ENCODE results near the gene NUP58. TPM values are rescaled to one million over a fixed set of nuclear protein-coding genes. Genes with fewer than 3 reads are reported as not detected.

The NUP58 gene
- total and polyA plus RNA-seq, 9 of the 15 experiments (the other 6 are each of a cell fraction or from before 2014, with no cell fraction given): 12.5 to 98.0 (median 42.6) TPM

DNA sequence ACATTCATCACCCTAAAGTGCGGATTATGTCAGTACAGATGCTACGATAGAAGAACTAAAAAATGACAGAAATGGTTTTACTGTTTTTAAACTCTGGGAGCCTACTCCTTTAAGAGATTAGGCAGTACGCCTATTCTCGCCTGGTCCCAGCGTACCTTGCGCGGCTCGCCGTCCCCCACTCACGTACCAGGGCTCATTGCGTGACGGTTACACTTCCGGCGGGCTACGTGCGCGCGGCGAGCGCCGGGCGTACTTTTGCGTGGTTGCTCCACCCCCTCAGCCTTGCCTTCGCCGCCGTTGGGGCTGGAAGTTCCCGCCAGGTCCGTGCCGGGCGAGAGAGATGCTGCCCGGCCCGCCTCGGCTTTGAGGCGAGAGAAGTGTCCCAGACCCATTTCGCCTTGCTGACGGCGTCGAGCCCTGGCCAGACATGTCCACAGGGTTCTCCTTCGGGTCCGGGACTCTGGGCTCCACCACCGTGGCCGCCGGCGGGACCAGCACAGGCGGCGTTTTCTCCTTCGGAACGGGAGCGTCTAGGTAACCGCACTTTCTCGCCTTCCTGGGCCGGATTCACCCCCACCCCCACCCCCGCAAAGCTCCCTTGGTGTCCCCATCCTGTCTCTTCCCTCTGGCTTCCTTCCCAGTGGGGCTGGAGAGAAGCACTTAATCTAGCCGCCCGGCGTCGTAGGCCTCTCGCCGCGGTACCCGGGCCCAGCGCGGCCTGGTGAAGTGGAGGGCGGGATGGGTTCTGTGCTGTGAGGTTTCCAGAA, at the start of gene NUP58 (continued):
- TF ChIP-seq, protein P1, sequence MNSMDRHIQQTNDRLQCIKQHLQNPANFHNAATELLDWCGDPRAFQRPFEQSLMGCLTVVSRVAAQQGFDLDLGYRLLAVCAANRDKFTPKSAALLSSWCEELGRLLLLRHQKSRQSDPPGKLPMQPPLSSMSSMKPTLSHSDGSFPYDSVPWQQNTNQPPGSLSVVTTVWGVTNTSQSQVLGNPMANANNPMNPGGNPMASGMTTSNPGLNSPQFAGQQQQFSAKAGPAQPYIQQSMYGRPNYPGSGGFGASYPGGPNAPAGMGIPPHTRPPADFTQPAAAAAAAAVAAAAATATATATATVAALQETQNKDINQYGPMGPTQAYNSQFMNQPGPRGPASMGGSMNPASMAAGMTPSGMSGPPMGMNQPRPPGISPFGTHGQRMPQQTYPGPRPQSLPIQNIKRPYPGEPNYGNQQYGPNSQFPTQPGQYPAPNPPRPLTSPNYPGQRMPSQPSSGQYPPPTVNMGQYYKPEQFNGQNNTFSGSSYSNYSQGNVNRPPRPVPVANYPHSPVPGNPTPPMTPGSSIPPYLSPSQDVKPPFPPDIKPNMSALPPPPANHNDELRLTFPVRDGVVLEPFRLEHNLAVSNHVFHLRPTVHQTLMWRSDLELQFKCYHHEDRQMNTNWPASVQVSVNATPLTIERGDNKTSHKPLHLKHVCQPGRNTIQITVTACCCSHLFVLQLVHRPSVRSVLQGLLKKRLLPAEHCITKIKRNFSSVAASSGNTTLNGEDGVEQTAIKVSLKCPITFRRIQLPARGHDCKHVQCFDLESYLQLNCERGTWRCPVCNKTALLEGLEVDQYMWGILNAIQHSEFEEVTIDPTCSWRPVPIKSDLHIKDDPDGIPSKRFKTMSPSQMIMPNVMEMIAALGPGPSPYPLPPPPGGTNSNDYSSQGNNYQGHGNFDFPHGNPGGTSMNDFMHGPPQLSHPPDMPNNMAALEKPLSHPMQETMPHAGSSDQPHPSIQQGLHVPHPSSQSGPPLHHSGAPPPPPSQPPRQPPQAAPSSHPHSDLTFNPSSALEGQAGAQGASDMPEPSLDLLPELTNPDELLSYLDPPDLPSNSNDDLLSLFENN (IDR thresholded peaks at IDR 0.05; ENCODE audit: low read depth in 2 of 2, low read length in 2 of 2): no peak
- no peak for TF ChIP-seq ZKSCAN1 (IDR thresholded peaks at IDR 0.05; ENCODE audit: low read depth, low read length)
- no peak for TF ChIP-seq ZFP1 (CRISPR knock-in tag; IDR thresholded peaks at IDR 0.05)
- TF ChIP-seq DDX20 (tag; IDR thresholded peaks at IDR 0.05; ENCODE audit: low read depth): no peak
- TF ChIP-seq TAF9B (IDR thresholded peaks at IDR 0.05; ENCODE audit: partially characterized antibody): peak; percentile 57
- no peak for TF ChIP-seq NR1H2 (CRISPR knock-in tag; IDR thresholded peaks at IDR 0.05)
- peak; percentile 85 for TF ChIP-seq EP400 (IDR thresholded peaks at IDR 0.05)
- TF ChIP-seq JUN (IDR thresholded peaks at IDR 0.05; ENCODE audit: borderline replicate concordance, low read depth, low read length): peak; percentile 43; the same call in 1 of the 2 replicates
- no peak for TF ChIP-seq JUN (CRISPR knock-in tag; IDR thresholded peaks at IDR 0.05; ENCODE audit: borderline replicate concordance)
- TF ChIP-seq FOXM1 (IDR thresholded peaks at IDR 0.05; ENCODE audit: low read depth): no peak; the same call in 1 of the 2 replicates
- no peak for TF ChIP-seq FOXM1 (CRISPR knock-in tag; IDR thresholded peaks at IDR 0.05; ENCODE audit: low read depth)
- TF ChIP-seq BMI1 (IDR thresholded peaks at IDR 0.05; ENCODE audit: low read length): no peak
- peak; percentile 76 for TF ChIP-seq CREB1 (IDR thresholded peaks at IDR 0.05)
- TF ChIP-seq CREB1 (CRISPR knock-in tag; IDR thresholded peaks at IDR 0.05): peak; percentile 75
- TF ChIP-seq, protein P2, sequence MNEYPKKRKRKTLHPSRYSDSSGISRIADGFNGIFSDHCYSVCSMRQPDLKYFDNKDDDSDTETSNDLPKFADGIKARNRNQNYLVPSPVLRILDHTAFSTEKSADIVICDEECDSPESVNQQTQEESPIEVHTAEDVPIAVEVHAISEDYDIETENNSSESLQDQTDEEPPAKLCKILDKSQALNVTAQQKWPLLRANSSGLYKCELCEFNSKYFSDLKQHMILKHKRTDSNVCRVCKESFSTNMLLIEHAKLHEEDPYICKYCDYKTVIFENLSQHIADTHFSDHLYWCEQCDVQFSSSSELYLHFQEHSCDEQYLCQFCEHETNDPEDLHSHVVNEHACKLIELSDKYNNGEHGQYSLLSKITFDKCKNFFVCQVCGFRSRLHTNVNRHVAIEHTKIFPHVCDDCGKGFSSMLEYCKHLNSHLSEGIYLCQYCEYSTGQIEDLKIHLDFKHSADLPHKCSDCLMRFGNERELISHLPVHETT (CRISPR knock-in tag; conservative IDR thresholded peaks at IDR 0.05 in 1 of 2, IDR thresholded peaks at IDR 0.05 in 1 of 2): no peak; a peak in 2 of 4 replicates
- peak; percentile 98 for TF ChIP-seq RBFOX2 (IDR thresholded peaks at IDR 0.05; ENCODE audit: low read depth, low read length)
- no peak for TF ChIP-seq FOXK1 (CRISPR knock-in tag; IDR thresholded peaks at IDR 0.05; ENCODE audit: borderline replicate concordance)
- TF ChIP-seq ELF4 (CRISPR knock-in tag; IDR thresholded peaks at IDR 0.05): no peak
- TF ChIP-seq, protein P3, sequence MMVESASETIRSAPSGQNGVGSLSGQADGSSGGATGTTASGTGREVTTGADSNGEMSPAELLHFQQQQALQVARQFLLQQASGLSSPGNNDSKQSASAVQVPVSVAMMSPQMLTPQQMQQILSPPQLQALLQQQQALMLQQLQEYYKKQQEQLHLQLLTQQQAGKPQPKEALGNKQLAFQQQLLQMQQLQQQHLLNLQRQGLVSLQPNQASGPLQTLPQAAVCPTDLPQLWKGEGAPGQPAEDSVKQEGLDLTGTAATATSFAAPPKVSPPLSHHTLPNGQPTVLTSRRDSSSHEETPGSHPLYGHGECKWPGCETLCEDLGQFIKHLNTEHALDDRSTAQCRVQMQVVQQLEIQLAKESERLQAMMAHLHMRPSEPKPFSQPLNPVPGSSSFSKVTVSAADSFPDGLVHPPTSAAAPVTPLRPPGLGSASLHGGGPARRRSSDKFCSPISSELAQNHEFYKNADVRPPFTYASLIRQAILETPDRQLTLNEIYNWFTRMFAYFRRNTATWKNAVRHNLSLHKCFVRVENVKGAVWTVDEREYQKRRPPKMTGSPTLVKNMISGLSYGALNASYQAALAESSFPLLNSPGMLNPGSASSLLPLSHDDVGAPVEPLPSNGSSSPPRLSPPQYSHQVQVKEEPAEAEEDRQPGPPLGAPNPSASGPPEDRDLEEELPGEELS (CRISPR knock-in tag; IDR thresholded peaks at IDR 0.05; ENCODE audit: borderline replicate concordance): no peak
